ENCODE results near the gene ZDHHC24. TPM values are rescaled to one million over a fixed set of nuclear protein-coding genes. Genes with fewer than 3 reads are reported as not detected.

Gene ZDHHC24
- total RNA-seq, 3 donors from 2014 or later (not counting 1 experiment from before 2014, with no cell fraction given) = 18.5 to 34.9 (median 28.9) TPM

- TF ChIP-seq, protein P1, sequence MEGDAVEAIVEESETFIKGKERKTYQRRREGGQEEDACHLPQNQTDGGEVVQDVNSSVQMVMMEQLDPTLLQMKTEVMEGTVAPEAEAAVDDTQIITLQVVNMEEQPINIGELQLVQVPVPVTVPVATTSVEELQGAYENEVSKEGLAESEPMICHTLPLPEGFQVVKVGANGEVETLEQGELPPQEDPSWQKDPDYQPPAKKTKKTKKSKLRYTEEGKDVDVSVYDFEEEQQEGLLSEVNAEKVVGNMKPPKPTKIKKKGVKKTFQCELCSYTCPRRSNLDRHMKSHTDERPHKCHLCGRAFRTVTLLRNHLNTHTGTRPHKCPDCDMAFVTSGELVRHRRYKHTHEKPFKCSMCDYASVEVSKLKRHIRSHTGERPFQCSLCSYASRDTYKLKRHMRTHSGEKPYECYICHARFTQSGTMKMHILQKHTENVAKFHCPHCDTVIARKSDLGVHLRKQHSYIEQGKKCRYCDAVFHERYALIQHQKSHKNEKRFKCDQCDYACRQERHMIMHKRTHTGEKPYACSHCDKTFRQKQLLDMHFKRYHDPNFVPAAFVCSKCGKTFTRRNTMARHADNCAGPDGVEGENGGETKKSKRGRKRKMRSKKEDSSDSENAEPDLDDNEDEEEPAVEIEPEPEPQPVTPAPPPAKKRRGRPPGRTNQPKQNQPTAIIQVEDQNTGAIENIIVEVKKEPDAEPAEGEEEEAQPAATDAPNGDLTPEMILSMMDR (IDR thresholded peaks at IDR 0.05) = no peak
- H3K27me3 Mint-ChIP-seq (ENCODE audit: low read depth in 2 of 2) = no peaks in the 10 kb centered on the region
- H3K36me3 Mint-ChIP-seq = no peaks in the 10 kb centered on the region
- intact Hi-C loops (cut with micrococcal nuclease) = loop anchor here (1.0 kb wide), 3 partner anchors 23 to 85 kb away; partner anchors contain the start of genes RBM14 and RBM4
- H3K27me3 ChIP-seq (ENCODE audit: control insufficient read depth, insufficient read depth, low read length) = no peaks in the 10 kb centered on the region
- DNase-seq (no peak), ATAC-seq (peak in 1 of 3 donors; percentile 2)
- WGBS (ENCODE audit: insufficient coverage) = 5% methylated on average over 12 of the region's 12 CpGs
- H3K4me3 ChIP-seq (ENCODE audit: low read length) = peak overlapping the region; percentile 52
- H3K9me3 ChIP-seq (ENCODE audit: control insufficient read depth, insufficient read depth, low read length) = no peaks in the 10 kb centered on the region
- peak overlapping the region; percentile 98 to 100 for H3K27ac Mint-ChIP-seq
- H3K36me3 ChIP-seq (ENCODE audit: control insufficient read depth, insufficient read depth, low read length) = no peaks in the 10 kb centered on the region
- peak overlapping the region; percentile 100 for H3K4me3 Mint-ChIP-seq
- peaks cover 31 to 33% of the 10 kb centered on the region in 2 donors for H3K4me1 Mint-ChIP-seq
- H3K4me1 ChIP-seq (ENCODE audit: control insufficient read depth, insufficient read depth, low read length) = peaks cover 20% of the 10 kb centered on the region
- no peaks in the 10 kb centered on the region for H3K9me3 Mint-ChIP-seq
- H3K27ac ChIP-seq (ENCODE audit: low read length) = peak overlapping the region; percentile 63
Measured at GRCh38 chr11:66593303-66593635, 47.4 kb upstream of the ZDHHC24 start.

GRCh38 chr11:66592457-66593302, 46.8 kb upstream of the ZDHHC24 start, which contains the start of the genes CCDC87 and CCS:
Gene CCDC87, minus strand, starts transcription at chr11:66593063. Its CDS starts 48 bp downstream, at chr11:66593015.
Gene CCS, plus strand, starts transcription at chr11:66593185. Its CDS starts 77 bp downstream, at chr11:66593262.
- TF ChIP-seq, protein P1 (IDR thresholded peaks at IDR 0.05) = peak; percentile 72
- peak within 1 kb of the TSS; percentile 63 for H3K27ac ChIP-seq (ENCODE audit: low read length)
- no peaks in the 10 kb centered on the region for H3K36me3 ChIP-seq (ENCODE audit: control insufficient read depth, insufficient read depth, low read length)
- peak; percentile 98 to 99 for DNase-seq
- no peaks in the 10 kb centered on the region for H3K9me3 Mint-ChIP-seq
- no peaks in the 10 kb centered on the region for H3K27me3 ChIP-seq (ENCODE audit: control insufficient read depth, insufficient read depth, low read length)
- H3K9me3 ChIP-seq (ENCODE audit: control insufficient read depth, insufficient read depth, low read length) = no peaks in the 10 kb centered on the region
- H3K36me3 Mint-ChIP-seq = no peaks in the 10 kb centered on the region
- intact Hi-C loops (cut with micrococcal nuclease) = loop anchor here (1.0 kb wide), 3 partner anchors 24 to 86 kb away; partner anchors contain the start of genes RBM14 and RBM4
- H3K4me3 ChIP-seq (ENCODE audit: low read length) = peak within 1 kb of the TSS; percentile 52
- H3K27ac Mint-ChIP-seq = peak within 1 kb of the TSS; percentile 98 to 100
- peaks cover 20% of the 10 kb centered on the region for H3K4me1 ChIP-seq (ENCODE audit: control insufficient read depth, insufficient read depth, low read length)
- peak within 1 kb of the TSS; percentile 100 for H3K4me3 Mint-ChIP-seq
- peak; percentile 96 to 97 (median 96) for ATAC-seq
- H3K4me1 Mint-ChIP-seq = peaks cover 31 to 33% of the 10 kb centered on the region in 2 donors
- H3K27me3 Mint-ChIP-seq (ENCODE audit: low read depth in 2 of 2) = no peaks in the 10 kb centered on the region
- 18% methylated on average over 68 of the region's 68 CpGs for WGBS (ENCODE audit: insufficient coverage)

DNA sequence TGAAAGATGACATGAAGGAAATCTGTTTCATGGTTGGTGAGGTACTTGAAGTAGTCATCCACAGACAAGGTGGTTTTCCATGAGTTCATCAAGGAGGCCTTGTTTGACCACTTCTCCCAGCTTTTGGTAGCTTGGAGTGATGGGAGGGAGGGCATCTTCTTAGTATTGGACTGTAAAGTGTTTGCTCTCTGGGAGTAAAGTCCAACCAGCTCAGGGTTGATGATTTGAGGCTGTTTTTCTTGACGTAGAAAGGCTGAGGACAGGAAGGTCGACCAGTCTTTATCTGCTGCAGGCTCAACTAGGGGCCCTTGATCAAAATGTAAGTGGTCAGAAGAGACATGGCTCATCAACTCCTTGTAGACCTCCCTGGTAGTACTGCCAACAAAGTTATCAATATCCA, 45.3 kb upstream of the ZDHHC24 start:
- H3K4me3 ChIP-seq (ENCODE audit: low read length) = no peak overlapping the region
- H3K4me3 Mint-ChIP-seq = peak overlapping the region; percentile 28
- no peak for ATAC-seq
- intact Hi-C loops (cut with micrococcal nuclease) = no loop called here
- TF ChIP-seq, protein P1 (IDR thresholded peaks at IDR 0.05) = no peak
- H3K4me1 ChIP-seq (ENCODE audit: control insufficient read depth, insufficient read depth, low read length) = peaks cover 20% of the 10 kb centered on the region
- peak overlapping the region; percentile 98 to 100 for H3K27ac Mint-ChIP-seq
- no peaks in the 10 kb centered on the region for H3K27me3 Mint-ChIP-seq (ENCODE audit: low read depth in 2 of 2)
- peaks cover 31 to 33% of the 10 kb centered on the region in 2 donors for H3K4me1 Mint-ChIP-seq
- H3K36me3 Mint-ChIP-seq = no peaks in the 10 kb centered on the region
- H3K27me3 ChIP-seq (ENCODE audit: control insufficient read depth, insufficient read depth, low read length) = no peaks in the 10 kb centered on the region
- DNase-seq = no peak
- no peak overlapping the region for H3K27ac ChIP-seq (ENCODE audit: low read length)
- 85% methylated on average over 2 of the region's 2 CpGs for WGBS (ENCODE audit: insufficient coverage)
- no peaks in the 10 kb centered on the region for H3K9me3 Mint-ChIP-seq
- no peaks in the 10 kb centered on the region for H3K9me3 ChIP-seq (ENCODE audit: control insufficient read depth, insufficient read depth, low read length)
- H3K36me3 ChIP-seq (ENCODE audit: control insufficient read depth, insufficient read depth, low read length) = no peaks in the 10 kb centered on the region

All from natural killer cell (primary cell).